ENCODE data around the gene JADE2.
A peak's percentile ranks its signal among the peaks of the same experiment; 100 is the strongest.

JADE2 gene

DNA sequence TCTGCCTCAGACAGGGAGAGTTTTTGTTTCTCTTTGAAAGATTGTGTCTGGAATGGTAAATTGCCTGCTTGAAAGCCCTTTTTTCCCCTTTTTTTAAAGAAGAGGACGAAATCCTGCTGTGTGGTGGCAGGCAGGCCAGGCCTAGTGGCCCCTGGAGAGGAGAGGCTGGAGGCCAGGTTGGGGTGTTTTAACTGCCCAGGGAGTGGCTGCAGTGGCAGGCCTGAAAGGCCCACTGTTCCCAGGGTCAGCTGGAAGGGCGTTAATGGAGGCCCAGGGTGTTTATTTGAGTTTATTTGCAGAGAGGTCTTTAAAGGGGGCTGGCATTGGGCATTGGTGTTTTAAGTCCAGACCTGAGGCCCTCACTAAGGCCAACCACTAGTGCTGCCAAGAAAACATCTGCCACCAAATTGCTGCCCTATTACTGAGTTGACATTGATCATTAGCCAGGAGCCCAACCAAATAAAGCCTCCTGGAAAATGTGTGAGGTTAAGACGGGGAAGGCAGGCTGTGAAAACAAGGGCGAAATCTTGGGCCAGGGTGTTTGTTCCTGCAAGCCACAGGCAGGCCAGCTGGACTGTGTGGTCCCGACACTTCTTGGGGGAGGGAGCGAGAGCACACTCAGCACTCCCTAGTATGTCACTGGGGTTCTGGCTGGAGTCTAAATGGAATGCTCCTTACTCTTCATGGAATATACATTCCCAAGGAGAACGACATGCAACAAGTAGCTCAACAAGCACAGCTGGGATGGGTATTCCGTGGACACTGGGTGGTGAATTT is 5.0 kb downstream of the JADE2 start:
- DNase-seq = no peak

DNA sequence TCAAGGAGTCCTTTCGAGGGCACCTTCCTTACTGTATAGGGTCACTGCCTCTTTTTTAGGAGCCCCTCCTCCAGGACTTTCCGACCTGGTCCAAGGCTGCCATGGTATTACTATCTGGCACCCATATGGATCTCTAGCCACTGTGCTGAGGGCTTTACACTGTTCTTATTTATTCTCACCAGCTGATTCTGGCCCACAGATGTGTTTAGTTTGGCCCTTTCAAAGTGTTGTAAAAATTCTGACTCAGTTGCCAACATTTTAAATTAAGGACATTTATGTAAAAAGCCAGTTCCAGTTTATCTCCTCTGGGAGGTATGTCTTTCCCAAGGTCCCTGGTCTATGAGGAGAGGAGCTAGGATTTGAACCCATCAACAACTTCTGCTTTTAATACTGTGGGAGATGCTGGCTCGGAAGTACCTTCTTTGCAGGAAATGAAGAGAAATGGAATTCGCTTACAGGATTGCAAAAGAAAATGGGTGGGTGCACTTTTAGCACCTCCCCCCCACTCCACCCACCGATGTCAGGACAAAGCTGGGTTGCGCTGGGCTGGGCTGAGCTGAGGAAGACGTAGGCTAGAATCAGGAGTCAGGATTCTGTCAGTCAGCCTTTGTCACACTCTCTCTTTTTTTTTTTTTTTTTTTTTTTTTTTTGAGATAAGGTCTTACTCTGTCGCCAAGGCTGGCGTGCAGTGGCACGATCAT is 7.8 kb downstream of the JADE2 start:
- DNase-seq = no peak

DNA sequence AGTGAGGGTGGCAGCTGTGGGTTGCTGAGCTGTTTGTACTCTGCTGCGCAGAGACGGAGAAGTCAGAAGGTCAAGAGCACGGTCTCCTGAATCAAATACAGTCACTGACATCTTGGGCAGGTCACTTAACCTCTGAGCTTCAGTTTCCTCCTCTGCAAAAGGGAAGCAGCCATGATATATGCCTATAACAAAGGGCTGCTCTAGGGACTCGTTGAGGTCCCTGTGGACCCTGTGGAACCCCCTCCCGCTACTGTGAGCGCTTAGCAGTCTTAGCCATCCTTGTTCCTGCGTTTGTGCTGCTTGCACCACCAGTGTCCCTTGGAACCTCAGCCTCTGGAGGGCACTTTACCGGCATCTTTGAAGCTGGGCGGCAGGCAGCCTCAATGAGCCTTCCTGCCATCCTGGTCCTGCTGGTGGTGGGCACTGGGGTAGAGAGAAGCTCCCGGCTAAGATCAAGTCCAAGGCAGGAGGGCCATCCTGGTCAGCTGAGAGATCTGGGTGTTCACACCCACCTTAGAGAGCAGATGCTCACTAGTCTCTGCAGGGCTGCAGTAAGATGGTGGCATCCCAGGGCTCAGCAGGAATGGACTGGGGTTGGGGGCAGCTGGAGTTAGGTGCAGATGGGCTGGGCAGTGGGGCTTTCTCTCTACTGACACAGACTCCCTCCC is 8.7 kb downstream of the JADE2 start:
- DNase-seq = no peak

DNA sequence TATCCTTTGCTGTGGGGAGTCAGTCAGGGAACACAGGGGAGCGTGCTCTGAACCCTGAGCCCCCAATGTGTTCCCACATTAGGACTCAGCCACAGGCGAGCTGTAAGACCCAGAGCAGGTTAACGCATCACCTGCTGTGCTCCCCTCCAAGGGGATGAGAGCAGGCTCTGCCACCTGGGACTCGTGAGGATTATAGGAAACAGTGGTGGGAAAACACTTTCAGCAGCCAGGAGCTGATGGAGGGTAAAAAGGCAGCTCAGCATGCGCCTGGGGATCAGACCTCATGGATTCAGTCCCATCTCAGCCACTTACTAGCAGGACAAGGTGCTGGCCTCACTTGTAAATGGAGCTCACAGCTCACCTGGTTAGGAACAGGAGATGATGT is 9.2 kb downstream of the JADE2 start:
- DNase-seq = no peak

DNA sequence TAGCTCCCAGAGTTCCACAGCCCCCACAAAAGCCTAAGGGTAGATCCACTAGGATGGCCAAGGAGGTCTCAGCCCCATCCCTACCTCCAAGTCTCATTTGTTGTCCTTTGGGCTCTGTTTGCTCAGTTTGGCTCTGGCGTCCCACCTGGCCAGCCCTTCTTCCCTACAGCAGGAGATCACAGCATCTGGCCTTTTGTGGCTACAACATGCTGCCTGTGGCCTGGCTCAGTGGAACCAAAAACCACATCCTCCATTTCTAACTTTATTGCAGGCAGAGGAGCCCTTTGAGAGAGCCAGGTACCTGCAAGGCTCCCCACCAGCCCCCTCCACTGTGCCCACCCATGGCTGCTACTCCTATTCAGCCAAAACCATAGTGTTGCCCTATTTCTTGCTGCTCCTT is 11.4 kb downstream of the JADE2 start:
- DNase-seq = peak; percentile 24

DNA sequence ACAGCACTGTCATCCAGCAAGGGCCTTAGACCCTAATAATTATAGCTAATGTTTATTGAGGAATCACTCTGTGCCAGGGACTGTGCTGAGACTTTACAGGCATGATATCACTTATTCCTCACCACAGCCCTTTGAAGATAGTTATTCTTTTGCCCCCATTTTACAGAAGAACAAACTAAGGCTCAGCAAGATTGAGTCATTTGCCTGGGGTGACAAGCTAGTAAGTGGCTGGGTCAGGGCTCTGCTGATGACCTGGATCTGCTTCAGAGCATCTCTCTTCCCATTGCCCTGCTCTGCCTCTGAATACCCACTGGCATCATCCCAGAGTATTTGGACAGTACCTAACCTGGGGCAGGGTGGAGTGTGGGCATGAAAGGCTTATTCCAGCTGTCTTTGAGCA is 11.8 kb downstream of the JADE2 start:
- DNase-seq = no peak

DNA sequence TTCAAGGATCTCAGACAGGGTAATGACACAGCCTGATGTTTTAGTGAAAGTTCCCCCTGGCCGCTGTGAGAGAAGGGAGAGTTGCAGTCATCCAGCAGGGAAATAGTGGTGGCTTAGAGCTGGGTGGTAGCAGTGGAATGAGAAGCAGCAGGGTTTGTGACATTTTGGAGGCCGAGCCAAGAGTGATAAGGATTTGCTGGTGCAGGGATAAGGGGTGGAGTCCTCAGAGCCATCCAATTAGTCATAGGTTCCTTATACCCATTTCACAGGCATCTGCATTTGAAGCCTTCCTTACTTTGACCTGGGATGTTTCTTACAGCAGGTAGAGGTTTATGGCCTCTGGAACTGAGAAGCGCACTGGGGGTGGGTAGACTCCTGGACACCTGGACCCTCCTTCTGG is 12.8 kb downstream of the JADE2 start:
- DNase-seq = no peak

DNA sequence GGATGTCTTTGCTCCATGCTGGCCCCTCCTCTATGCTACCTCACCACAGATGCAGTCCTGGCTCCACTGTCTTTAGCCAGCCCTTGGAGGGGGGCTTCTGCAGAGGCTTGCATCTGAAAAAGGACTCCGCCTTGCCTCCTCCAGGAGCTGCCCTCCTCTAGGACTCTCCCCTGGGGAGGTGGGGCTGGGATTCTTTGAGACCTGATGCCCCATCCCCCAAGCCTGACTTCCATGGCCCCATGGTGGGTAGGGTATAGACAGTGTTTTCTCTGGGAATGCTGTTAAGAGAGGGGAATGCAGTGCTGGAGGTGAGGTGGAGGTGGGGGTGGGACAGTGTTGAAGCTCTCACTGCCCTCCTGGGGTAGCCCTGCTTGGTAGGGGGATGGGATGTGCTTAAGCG is 14.3 kb downstream of the JADE2 start:
- no peak for DNase-seq

DNA sequence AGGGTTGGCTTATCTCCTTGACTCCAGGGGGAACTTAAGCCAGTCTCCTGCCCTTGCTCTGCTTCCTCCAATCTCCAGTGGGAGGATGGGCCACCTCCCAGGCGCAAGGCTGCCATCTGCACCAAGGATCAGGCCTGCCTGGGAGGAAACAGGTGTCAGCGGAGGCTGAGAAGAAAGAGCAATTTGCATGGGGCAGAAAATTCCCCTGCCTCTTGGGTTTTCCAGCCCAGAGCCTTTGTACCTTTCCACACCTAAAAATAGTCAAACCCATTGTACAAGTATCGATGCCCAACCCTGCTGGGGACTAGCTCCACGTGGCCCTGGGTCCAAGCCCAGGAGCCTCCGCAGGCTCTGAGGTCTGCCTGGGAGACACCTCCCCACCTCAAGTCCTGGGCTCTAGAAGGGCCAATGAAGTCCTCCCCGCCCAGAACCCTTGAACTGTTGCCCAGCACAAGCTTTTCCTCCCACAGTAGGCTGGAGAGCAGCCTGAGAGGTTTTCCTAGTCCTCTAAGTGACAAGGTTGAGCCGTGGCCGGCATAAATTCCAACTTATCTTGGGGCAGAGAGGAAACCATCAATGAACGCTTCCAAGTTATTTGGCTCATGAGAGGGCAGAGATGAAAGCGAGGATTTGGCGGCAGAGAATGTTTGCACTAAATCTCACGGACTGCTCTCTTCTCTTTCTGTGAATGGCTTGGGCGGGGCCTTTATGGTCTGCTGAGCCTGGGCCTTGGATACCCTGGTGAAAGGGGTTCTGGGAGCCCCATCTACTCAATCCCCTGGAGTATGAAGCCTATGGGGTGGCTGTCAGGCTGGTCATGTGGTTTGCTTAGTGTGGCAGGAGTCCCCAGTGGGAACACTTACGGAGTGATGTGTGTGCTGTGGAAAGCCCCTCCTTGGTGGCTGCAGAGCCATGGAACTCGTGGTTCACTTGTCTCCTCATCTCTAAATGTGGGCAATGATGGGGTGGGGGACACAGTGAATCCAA is 15.6 kb downstream of the JADE2 start:
- DNase-seq = no peak

DNA sequence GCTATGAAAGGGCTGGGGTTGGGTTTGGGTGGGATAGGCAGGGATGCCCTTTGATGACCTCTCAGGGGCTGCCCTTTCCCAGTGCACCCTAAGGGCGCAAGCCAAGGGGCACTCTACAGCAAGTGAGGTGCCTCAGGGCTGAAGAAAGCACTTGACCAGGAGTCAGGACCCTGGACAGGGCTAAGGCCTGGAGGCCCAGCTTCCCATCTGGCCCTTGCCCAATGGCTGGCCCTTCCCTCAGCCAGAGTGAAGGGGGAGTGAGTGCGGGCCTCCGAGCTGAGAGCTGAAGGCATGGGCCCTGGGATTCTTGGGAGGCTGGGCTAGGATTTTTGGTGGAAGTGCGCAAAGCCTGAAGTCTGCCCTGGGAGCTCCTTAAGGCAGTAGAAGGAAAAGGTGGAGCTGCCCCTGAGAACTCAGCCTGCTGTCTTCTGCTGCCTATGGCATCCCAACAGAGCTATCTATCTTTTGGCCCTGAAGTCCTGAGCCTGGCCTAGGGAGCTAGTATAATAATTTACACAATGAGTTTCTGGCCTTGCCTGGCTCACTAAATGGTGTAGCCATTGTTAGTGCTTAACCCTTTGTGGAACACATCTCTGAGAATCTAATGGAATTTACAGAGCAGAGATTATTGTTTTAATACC is 16.4 kb downstream of the JADE2 start:
- DNase-seq = no peak

DNA sequence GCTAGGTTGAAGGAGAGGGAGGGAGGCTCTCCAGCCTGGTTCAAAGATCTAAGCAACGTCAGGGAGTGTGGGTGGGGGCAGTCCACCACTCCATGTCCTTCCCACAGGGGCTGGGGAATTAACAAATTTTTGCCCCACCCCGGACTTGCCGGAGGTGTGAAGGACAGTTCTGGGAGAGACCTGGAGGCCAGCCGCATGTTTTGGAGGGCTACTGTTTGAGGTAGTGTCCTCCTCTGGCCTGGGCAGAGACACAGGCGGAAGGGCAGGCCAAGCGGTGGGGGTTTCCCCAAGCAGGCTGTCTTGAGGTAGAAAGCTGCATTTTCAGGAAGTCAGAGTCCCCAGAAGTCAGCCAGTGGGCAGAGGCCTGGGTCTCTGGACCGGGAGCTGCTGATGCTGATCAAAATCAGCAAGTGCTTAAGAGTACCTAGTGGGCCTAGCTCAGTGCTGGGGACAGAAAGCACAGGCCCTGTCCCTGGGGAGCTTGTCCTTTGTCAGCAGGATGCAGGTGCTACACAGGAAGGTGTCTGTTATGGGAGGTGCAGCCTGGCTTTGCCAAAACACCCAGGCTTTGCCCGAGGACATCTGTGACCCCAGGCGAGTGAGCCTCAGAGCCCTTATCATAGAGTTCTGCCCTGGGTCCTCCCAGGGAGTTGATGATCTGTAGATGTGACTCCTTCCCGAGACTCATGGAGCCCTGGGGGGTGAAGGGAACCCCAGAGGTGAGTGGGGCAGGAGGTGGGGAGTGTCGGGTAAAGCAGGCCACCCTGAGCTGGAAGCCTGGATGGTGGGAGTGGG is 18.5 kb downstream of the JADE2 start:
- DNase-seq = peak; percentile 60

DNA sequence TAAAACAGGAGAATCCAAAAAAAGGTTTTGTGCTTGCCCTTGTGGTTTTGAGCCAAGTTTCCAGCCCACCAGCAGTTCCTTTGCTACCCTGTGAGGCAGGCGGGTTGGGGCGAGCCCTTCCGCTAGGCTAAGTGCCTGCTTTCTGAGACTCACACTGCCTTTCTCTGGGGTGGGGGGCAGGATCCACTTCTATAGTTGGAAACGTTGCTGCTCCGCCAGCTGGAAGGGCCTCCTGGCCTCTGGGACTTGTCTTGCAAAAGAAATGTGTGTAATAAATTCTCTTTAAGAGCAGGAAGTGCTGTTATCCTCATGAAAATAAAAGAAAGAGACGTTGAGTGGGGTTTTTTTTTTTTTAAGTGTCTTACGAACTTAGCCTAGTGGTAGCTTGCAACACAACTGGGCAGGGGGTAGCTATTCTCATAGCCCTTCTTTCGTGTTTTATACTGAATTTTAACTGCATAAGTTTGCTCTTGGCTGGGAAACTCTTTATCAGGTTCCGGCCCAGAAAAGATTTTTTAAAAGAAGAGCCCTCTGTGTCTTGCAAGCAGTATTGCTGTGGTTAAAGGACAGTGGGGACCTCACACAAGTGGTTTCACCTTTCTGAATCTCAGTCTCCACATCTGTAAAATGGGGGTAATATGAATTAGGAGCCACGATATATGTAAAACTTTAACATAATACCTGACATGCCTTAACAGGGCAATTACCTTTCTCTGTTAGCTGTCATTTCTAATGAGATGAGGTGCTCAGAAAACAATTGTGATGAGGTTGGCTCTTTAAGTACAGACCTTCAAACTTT is 19.8 kb downstream of the JADE2 start:
- DNase-seq = no peak

DNA sequence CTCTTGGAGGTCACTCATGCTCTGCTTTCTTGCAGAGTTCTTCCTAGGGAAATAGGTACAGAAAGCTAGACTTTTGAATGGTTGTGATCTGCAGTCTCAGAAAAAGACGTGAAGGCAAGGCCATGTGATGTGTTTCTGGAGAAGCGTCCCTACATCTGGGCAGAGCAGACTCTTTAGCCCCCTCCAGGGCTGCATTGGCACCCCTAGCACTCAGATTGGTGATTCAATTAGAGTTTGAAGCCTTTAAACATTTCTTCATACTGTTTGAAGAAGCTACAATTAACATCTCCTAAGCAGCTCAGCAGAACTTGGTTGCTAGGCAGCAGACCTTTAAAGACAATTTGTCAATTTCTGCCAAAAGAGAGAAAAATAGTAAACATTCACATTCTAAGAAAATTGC is 21.6 kb downstream of the JADE2 start:
- DNase-seq = no peak

DNA sequence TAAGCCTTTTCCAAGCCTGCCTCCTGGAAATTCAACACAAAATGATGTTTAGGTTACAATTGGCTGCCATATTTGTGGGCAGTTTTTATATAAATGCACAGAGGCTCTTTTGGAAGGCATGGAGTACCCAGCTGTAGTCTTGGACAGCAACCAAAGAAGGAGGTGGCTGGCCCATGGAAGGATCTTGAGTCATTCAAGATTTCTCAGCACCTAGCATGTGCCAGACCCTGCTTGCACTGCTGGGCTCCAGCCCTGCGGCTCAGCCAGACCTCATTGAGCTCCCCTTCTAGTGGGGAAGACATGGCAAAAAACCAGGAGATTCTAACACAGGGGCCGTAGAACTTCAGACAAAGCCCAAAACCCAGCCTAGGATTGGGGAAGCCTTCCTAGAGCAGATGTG is 22.1 kb downstream of the JADE2 start:
- no peak for DNase-seq

DNA sequence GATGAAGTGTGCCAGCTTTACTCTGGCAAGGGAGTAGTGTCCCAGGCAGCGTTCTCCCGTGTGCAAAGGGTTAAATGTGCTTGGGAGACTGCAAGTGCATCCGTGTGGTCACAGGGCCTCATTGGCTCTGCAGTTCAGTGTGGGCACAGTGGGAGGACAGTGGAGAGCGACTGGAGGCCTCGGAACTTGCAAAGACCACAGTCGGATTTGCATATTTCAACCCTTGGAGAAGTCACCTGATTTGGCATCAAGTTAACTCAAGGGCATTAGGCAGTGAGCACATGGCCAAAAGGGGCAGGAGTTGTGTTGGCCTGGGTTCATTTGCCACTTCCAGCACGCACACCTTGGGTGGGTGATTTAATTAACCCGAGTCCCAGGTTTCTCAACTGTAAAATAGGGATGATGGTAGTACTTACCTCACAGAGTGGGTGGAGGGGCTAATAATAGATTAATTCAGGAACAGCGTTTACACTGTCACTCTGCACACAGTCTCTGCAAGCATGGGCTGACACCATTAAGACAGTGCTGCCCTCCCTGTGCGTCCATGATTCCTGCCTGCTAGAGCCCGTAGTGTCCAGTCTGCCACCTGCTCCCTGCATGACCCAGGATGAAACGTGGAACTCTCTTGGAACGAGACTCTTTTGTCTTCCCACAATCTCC is 22.7 kb downstream of the JADE2 start:
- no peak for DNase-seq

DNA sequence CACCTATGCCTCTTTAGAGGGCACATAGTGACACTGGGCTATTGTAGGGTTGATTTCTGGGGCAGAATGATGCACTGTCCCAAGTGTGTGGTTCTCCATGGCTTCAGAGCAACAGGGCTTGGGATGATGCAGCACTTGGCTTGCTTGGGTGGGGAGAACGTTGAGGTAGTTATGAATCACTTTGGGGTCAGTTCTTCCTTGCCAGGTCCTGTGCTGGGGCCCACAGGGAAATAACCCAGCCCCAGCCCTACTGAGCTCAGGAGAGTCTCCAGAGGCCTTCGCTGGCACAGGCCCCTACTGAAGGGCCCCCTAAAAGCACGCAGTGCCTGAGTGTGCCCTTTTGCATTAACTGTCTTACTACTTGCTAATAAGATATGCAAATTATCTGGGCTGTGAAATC is 24.2 kb downstream of the JADE2 start:
- no peak for DNase-seq

DNA sequence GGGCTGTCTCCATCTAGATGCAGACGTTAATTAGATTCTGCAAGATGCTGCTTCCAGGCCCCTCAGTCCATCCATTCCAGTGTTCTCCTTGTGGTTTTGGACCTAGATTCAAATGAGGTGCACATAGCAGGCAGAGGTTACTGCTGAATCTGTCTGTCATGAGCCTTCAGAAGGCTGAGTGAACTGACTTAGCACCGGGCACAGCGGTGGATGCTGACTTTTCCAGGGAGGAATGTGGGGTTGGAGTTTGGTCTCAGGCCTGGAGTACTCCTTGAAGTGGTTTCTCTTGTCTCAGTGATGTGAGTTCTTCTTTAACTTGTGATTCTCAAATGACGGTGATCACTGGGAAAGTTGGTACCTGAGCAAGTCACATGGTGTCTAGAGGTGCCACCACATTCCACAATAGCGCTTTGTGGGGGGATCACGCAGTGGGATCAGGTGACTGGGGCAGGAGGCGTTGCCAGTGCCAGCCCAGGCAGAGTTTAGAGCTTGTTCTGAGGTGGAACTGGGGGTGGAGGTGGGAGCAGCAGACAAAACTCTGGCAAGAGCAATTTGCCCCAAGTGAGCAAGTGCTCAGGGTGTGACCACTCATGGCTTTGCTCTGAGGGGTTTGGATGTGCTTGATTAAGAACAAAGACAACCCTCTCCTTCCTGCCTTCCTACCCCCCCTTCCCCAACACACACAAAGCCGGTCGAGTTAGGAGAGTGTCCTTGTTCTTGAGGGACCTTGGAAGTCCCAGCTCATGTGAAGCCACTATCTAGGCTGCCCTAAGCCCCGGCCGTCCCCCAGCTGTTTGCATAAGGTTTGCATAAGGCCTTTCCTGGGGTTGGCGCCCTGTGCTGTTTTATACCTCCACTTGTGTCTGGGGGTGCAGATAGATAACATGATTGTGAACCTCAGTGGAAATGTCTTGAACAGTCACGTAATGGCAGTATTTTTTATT is 25.1 kb downstream of the JADE2 start:
- no peak for DNase-seq

DNA sequence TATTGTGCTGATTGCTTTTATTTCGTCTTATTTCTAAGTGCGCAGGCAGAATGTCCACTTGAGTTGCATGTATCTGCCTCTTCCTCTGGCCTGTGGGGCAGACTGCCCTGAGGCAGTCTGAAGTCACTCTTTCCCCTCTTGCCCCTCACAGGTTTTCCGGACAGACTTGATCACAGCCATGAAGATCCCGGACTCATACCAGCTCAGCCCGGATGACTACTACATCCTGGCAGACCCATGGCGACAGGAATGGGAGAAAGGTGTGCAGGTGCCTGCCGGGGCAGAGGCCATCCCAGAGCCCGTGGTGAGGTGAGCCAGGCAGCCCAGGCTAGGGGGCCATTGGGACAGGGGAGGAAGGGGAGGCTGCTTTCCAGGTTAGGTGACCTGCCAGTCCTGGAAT is 26.4 kb downstream of the JADE2 start:
- no peak for DNase-seq

DNA sequence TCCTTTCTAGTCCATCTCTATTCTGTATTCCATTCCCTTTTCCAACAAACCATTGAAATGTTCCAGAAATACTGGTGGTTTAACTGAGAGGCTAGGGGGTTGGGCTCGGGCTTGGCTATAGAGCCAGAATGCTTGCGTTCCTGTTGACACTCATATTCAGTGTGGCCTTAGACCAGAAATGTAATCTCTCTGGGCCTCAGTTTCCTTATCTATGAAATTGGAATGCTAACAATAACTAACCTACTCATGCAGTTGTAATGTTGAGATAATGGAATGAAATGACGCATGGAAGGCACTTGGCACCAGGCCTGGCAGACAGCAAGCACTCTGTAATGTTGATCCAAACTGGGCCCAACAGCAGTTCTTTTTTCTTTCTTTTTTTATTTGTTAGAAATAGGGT is 26.8 kb downstream of the JADE2 start:
- no peak for DNase-seq

Measured in activated CD4-positive, alpha-beta T cell treated with anti-CD3 and anti-CD28 coated beads, Interleukin-10, Interleukin-2, amounts not matched to agents 100 ng/mL and 50 ng/mL, durations not matched to agents 16 hours and 8 hours (primary cell).